HEK293 (cell line): Measurements from ENCODE around the gene ERVMER34-1.
A peak's percentile ranks its signal among the peaks of the same experiment; 100 is the strongest.

Source experiments
- CTCF ChIA-PET: fragments of 350-600 bp; formaldehyde crosslinking; extraction: SDS; loops from one replicate; lab custom pipeline; 2021; ENCODE audit warnings: antibody characterized with exemption; lab: Yijun Ruan, JAX
- POLR2A ChIA-PET: fragments of 300-600 bp; formaldehyde crosslinking; extraction: SDS; loops from one replicate; lab custom pipeline; 2020; ENCODE audit warnings: antibody characterized with exemption, inconsistent platforms; lab: Yijun Ruan, JAX
- H3K27ac ChIP-seq: fragments of 200-500 bp; sonication (Bioruptor generic); 2 replicates; pipeline ENCODE4 v1.5.1; 2014; ENCODE audit warnings: low read depth, low read length, control low read depth, inconsistent platforms; ENCODE audit errors: extremely low read depth
- H3K36me3 ChIP-seq, 2 experiments: fragments of 200-500 bp in 1 of 2; sonication (Bioruptor generic) in 1 of 2; 1 replicate in 1 of 2; 2 replicates in 1 of 2; pipeline ENCODE4 v1.5.1; 2014 to 2017; ENCODE audit warnings: inconsistent platforms in 2 of 2, low read length in 2 of 2; ENCODE audit not compliant: control insufficient read depth in 2 of 2, insufficient read depth in 1 of 2
- H3K4me1 ChIP-seq: fragments of 200-500 bp; sonication (Bioruptor generic); 2 replicates; pipeline ENCODE4 v1.5.1; 2014; ENCODE audit warnings: mild to moderate bottlenecking, low read length, inconsistent platforms; ENCODE audit not compliant: control insufficient read depth, insufficient read depth
- H3K4me3 ChIP-seq: 2 replicates; pipeline ENCODE4 v1.5.1; 2011; ENCODE audit warnings: low read depth, mild to moderate bottlenecking, control low read depth, low read length, moderate library complexity
- H3K9me3 ChIP-seq: fragments of 200-500 bp; sonication (Bioruptor generic); 2 replicates; pipeline ENCODE4 v1.5.1; 2014; ENCODE audit warnings: low read depth, low read length, inconsistent platforms; ENCODE audit not compliant: control insufficient read depth, insufficient read depth
- GLIS1 ChIP-seq: fragments of 450-650 bp; formaldehyde crosslinking; IDR thresholded peaks from 2 replicates; pipeline ENCODE4 v1.5.1; 2016; ENCODE audit warnings: missing biosample characterization, missing genetic modification characterization
- KLF10 ChIP-seq: fragments of 450-650 bp; IDR thresholded peaks from 2 replicates; pipeline ENCODE4 v1.5.1; 2018; ENCODE audit warnings: missing biosample characterization, mild to moderate bottlenecking, missing genetic modification characterization
- KLF7 ChIP-seq: fragments of 450-650 bp; formaldehyde crosslinking; IDR thresholded peaks from 2 replicates; pipeline ENCODE4 v1.5.1; 2016; ENCODE audit warnings: missing biosample characterization, missing genetic modification characterization, borderline replicate concordance
- MEIS1 ChIP-seq: sonication (generic); formaldehyde crosslinking; IDR thresholded peaks from 2 replicates; pipeline ENCODE4 v1.8.1; 2022; ENCODE audit warnings: missing genetic modification reagents, mild to moderate bottlenecking, borderline replicate concordance
- SCRT1 ChIP-seq: fragments of 450-650 bp; formaldehyde crosslinking; IDR thresholded peaks from 2 replicates; pipeline ENCODE4 v1.5.1; 2016; ENCODE audit warnings: missing biosample characterization, missing genetic modification characterization, borderline replicate concordance
- SP2 ChIP-seq: fragments of 450-650 bp; formaldehyde crosslinking; IDR thresholded peaks from 2 replicates; pipeline ENCODE4 v1.5.1; 2016; ENCODE audit warnings: missing biosample characterization, missing genetic modification characterization
- SP3 ChIP-seq: fragments of 450-650 bp; formaldehyde crosslinking; IDR thresholded peaks from 2 replicates; pipeline ENCODE4 v1.5.1; 2016; ENCODE audit warnings: missing biosample characterization, missing genetic modification characterization
- YY2 ChIP-seq: fragments of 450-650 bp; formaldehyde crosslinking; IDR thresholded peaks from 2 replicates; pipeline ENCODE4 v1.5.1; 2016; ENCODE audit warnings: missing biosample characterization, missing genetic modification characterization
- ZBTB48 ChIP-seq: fragments of 450-650 bp; formaldehyde crosslinking; IDR thresholded peaks from 2 replicates; pipeline ENCODE4 v1.5.1; 2016; ENCODE audit warnings: missing biosample characterization, missing genetic modification characterization
- ZFP41 ChIP-seq: fragments of 450-650 bp; formaldehyde crosslinking; IDR thresholded peaks from 2 replicates; pipeline ENCODE4 v1.5.1; 2016; ENCODE audit warnings: missing biosample characterization, missing genetic modification characterization, borderline replicate concordance
- ZNF133 ChIP-seq: fragments of 450-650 bp; formaldehyde crosslinking; IDR thresholded peaks from 2 replicates; pipeline ENCODE4 v1.5.1; 2016; ENCODE audit warnings: missing biosample characterization, missing genetic modification characterization
- ZNF140 ChIP-seq: fragments of 450-650 bp; formaldehyde crosslinking; IDR thresholded peaks from 2 replicates; pipeline ENCODE4 v1.5.1; 2016; ENCODE audit warnings: missing biosample characterization, missing genetic modification characterization
- ZNF16 ChIP-seq: fragments of 450-650 bp; formaldehyde crosslinking; IDR thresholded peaks from 2 replicates; pipeline ENCODE4 v1.5.1; 2016; ENCODE audit warnings: low read depth, missing biosample characterization, missing genetic modification characterization
- ZNF169 ChIP-seq: fragments of 450-650 bp; formaldehyde crosslinking; IDR thresholded peaks from 2 replicates; pipeline ENCODE4 v1.5.1; 2016; ENCODE audit warnings: missing biosample characterization, missing genetic modification characterization
- ZNF18 ChIP-seq: fragments of 450-650 bp; formaldehyde crosslinking; IDR thresholded peaks from 2 replicates; pipeline ENCODE4 v1.5.1; 2016; ENCODE audit warnings: missing biosample characterization, missing genetic modification characterization
- ZNF23 ChIP-seq: fragments of 450-650 bp; formaldehyde crosslinking; IDR thresholded peaks from 2 replicates; pipeline ENCODE4 v1.5.1; 2016; ENCODE audit warnings: missing biosample characterization, missing genetic modification characterization, borderline replicate concordance
- ZNF302 ChIP-seq: fragments of 450-650 bp; formaldehyde crosslinking; IDR thresholded peaks from 2 replicates; pipeline ENCODE4 v1.5.1; 2016; ENCODE audit warnings: missing biosample characterization, missing genetic modification characterization, low read depth
- ZNF324 ChIP-seq: fragments of 450-650 bp; formaldehyde crosslinking; IDR thresholded peaks from 2 replicates; pipeline ENCODE4 v1.5.1; 2016; ENCODE audit warnings: missing biosample characterization, missing genetic modification characterization
- ZNF362 ChIP-seq: fragments of 450-650 bp; formaldehyde crosslinking; IDR thresholded peaks from 2 replicates; pipeline ENCODE4 v1.5.1; 2016; ENCODE audit warnings: missing biosample characterization, missing genetic modification characterization
- ZNF530 ChIP-seq: fragments of 450-650 bp; formaldehyde crosslinking; IDR thresholded peaks from 2 replicates; pipeline ENCODE4 v1.5.1; 2016; ENCODE audit warnings: low read depth, missing biosample characterization, missing genetic modification characterization
- ZNF621 ChIP-seq: fragments of 450-650 bp; formaldehyde crosslinking; IDR thresholded peaks from 2 replicates; pipeline ENCODE4 v1.5.1; 2017; ENCODE audit warnings: missing biosample characterization, missing genetic modification characterization
- ZNF624 ChIP-seq: fragments of 450-650 bp; formaldehyde crosslinking; IDR thresholded peaks from 2 replicates; pipeline ENCODE4 v1.5.1; 2017; ENCODE audit warnings: missing biosample characterization, missing genetic modification characterization
- ZNF830 ChIP-seq: fragments of 450-650 bp; IDR thresholded peaks from 2 replicates; pipeline ENCODE4 v1.5.0; 2018; ENCODE audit warnings: missing biosample characterization, missing genetic modification characterization, low read depth, mild to moderate bottlenecking, moderate library complexity
- ZSCAN23 ChIP-seq: fragments of 450-650 bp; formaldehyde crosslinking; IDR thresholded peaks from 2 replicates; pipeline ENCODE4 v1.5.1; 2016; ENCODE audit warnings: missing biosample characterization, missing genetic modification characterization
- TF ChIP-seq, protein P1 (sequence below): fragments of 450-650 bp; formaldehyde crosslinking; IDR thresholded peaks from 2 replicates; pipeline ENCODE4 v1.5.1; 2016; ENCODE audit warnings: missing biosample characterization, missing genetic modification characterization
- TF ChIP-seq, protein P2 (sequence below): fragments of 450-650 bp; formaldehyde crosslinking; IDR thresholded peaks from 2 replicates; pipeline ENCODE4 v1.5.1; 2016; ENCODE audit warnings: missing biosample characterization, missing genetic modification characterization, borderline replicate concordance

The ERVMER34-1 gene

GRCh38 chr4:52751487-52751911 lies 274 bp upstream of the ERVMER34-1 start:
- Histone ChIP-seq H3K27ac (no peak overlapping the region), H3K4me3 (peak overlapping the region; percentile 39), H3K9me3 (no peaks in the 10 kb centered on the region), H3K36me3 (no peaks in the 10 kb centered on the region), H3K4me1 (no peaks in the 10 kb centered on the region)
- CTCF ChIA-PET = no interaction called here
- no peak for TF ChIP-seq ZNF169 (tag by site-specific recombination)
- peak; percentile 28 for TF ChIP-seq SP2 (tag by site-specific recombination)
- TF ChIP-seq GLIS1 (tag by site-specific recombination) = no peak
- TF ChIP-seq ZNF830 (tag by site-specific recombination) = no peak
- no peak for TF ChIP-seq KLF10 (tag by site-specific recombination)
- 0 out of 2 replicates have a peak, but pooled peaks have one; percentile 14 for TF ChIP-seq SP3
- POLR2A ChIA-PET = interaction anchor here (1.9 kb wide), 1 partner anchor 39 kb away, joined by 9 read pairs; no protein-coding TSS in a partner anchor

DNA sequence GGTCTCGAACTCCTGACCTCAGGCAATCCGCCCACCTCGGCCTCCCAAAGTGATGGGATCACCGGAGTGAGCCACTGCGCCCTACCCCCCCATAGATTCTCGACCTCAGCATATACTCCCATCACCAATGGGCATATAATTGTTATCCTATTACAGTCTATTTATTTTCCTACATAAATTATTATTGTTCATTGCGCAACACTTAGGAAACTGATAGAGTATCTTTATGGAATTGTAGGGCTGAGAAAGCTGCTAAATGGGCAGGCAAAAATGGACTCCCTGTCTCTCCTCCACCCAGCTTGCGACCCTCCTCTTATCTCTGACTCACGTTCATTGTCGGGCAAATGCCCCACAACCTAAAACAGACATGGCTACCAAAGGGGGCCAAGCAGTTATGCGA lies 1.0 kb downstream of the ERVMER34-1 start:
- no peak overlapping the region for H3K27ac ChIP-seq
- H3K4me1 ChIP-seq = no peaks in the 10 kb centered on the region
- ChIA-PET CTCF (no interaction called here), POLR2A (no interaction called here)
- no peaks in the 10 kb centered on the region for H3K36me3 ChIP-seq
- no peak for TF ChIP-seq ZNF362 (tag by site-specific recombination)
- no peak for TF ChIP-seq MEIS1 (CRISPR knock-in tag)
- no peak for TF ChIP-seq ZBTB48
- TF ChIP-seq ZNF621 (tag by site-specific recombination) = no peak
- TF ChIP-seq ZNF302 (tag by site-specific recombination) = no peak
- TF ChIP-seq ZSCAN23 = no peak
- no peak for TF ChIP-seq ZNF133
- TF ChIP-seq SCRT1 (tag by site-specific recombination) = no peak
- no peak for TF ChIP-seq ZNF140 (tag by site-specific recombination)
- TF ChIP-seq ZNF23 (tag by site-specific recombination) = no peak
- no peak for TF ChIP-seq KLF7 (tag by site-specific recombination)
- TF ChIP-seq ZNF624 (tag by site-specific recombination) = no peak
- TF ChIP-seq ZNF16 (tag by site-specific recombination) = no peak
- no peak for TF ChIP-seq ZNF18 (tag by site-specific recombination)
- no peak for TF ChIP-seq ZNF530 (tag by site-specific recombination)
- TF ChIP-seq ZNF324 (tag by site-specific recombination) = no peak
- H3K4me3 ChIP-seq = no peak overlapping the region
- H3K9me3 ChIP-seq = no peaks in the 10 kb centered on the region

DNA sequence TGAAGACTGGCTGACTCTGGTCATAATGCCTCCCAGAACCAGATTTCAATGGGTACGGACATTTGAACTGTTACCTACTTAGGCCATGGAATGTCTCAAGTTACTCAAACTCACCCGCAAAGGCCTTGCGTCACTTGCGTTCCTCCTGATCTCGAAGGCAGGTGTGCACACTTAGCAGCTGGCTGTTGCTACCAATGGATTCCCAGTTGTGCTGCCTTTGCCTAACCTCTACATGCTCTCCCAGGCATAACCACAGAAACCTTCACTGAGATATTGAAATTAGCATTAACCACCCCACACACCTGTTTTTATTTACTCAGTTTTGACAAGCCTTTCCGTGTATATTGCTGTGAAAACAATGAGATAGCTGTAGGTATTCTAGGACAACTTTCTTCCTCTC lies 2.8 kb downstream of the ERVMER34-1 start:
- no peaks in the 10 kb centered on the region for H3K9me3 ChIP-seq
- no peaks in the 10 kb centered on the region for H3K4me1 ChIP-seq
- no peak overlapping the region for H3K4me3 ChIP-seq
- POLR2A ChIA-PET = no interaction called here
- peaks cover 0 to 3% of the 10 kb centered on the region in 2 experiments; a peak in 1 of 3 replicates for H3K36me3 ChIP-seq
- CTCF ChIA-PET = interaction anchor here (0.7 kb wide), 1 partner anchor 235 kb away, joined by 6 read pairs; no protein-coding TSS in a partner anchor
- no peak overlapping the region for H3K27ac ChIP-seq
- TF ChIP-seq ZFP41 (tag by site-specific recombination) (no peak), YY2 (no peak)
- TF ChIP-seq, protein P1, sequence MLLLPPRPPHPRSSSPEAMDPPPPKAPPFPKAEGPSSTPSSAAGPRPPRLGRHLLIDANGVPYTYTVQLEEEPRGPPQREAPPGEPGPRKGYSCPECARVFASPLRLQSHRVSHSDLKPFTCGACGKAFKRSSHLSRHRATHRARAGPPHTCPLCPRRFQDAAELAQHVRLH (tag by site-specific recombination) = no peak
- TF ChIP-seq, protein P2, sequence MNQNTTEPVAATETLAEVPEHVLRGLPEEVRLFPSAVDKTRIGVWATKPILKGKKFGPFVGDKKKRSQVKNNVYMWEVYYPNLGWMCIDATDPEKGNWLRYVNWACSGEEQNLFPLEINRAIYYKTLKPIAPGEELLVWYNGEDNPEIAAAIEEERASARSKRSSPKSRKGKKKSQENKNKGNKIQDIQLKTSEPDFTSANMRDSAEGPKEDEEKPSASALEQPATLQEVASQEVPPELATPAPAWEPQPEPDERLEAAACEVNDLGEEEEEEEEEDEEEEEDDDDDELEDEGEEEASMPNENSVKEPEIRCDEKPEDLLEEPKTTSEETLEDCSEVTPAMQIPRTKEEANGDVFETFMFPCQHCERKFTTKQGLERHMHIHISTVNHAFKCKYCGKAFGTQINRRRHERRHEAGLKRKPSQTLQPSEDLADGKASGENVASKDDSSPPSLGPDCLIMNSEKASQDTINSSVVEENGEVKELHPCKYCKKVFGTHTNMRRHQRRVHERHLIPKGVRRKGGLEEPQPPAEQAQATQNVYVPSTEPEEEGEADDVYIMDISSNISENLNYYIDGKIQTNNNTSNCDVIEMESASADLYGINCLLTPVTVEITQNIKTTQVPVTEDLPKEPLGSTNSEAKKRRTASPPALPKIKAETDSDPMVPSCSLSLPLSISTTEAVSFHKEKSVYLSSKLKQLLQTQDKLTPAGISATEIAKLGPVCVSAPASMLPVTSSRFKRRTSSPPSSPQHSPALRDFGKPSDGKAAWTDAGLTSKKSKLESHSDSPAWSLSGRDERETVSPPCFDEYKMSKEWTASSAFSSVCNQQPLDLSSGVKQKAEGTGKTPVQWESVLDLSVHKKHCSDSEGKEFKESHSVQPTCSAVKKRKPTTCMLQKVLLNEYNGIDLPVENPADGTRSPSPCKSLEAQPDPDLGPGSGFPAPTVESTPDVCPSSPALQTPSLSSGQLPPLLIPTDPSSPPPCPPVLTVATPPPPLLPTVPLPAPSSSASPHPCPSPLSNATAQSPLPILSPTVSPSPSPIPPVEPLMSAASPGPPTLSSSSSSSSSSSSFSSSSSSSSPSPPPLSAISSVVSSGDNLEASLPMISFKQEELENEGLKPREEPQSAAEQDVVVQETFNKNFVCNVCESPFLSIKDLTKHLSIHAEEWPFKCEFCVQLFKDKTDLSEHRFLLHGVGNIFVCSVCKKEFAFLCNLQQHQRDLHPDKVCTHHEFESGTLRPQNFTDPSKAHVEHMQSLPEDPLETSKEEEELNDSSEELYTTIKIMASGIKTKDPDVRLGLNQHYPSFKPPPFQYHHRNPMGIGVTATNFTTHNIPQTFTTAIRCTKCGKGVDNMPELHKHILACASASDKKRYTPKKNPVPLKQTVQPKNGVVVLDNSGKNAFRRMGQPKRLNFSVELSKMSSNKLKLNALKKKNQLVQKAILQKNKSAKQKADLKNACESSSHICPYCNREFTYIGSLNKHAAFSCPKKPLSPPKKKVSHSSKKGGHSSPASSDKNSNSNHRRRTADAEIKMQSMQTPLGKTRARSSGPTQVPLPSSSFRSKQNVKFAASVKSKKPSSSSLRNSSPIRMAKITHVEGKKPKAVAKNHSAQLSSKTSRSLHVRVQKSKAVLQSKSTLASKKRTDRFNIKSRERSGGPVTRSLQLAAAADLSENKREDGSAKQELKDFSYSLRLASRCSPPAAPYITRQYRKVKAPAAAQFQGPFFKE (tag by site-specific recombination) = no peak
